Natural killer cell treated with Interleukin-12 subunit alpha and Interleukin-12 subunit beta and Interleukin-15 and Interleukin-18, amount 100 ng/mL, for 72 hours (primary cell): ENCODE measurements around the gene ATOSB. TPM values are rescaled to one million over a fixed set of nuclear protein-coding genes. Genes with fewer than 3 reads are reported as not detected.

Source experiments
- ATAC-seq, 2 donors: fragments of 150-1000 bp; cut with Tn5 transposase in 1 of 2; sonication (Bioruptor Pico), chemical (Tn5 transposase) in 1 of 2; 2 replicates each; pipeline ENCODE4 v1.10.0; 2021
- DNase-seq: peaks from one replicate; pipeline ENCODE4 v3.0.0; 2022; ENCODE audit warnings: low spot score
- H3K27ac Mint-ChIP-seq, 2 donors: 1 replicate in 1 of 2; 2 replicates in 1 of 2; pipeline ENCODE4 v1.8.0; 2022; ENCODE audit warnings: mixed read lengths in 2 of 2, mild to moderate bottlenecking in 1 of 2, moderate library complexity in 1 of 2
- H3K27me3 Mint-ChIP-seq, 2 donors: 1 replicate in 1 of 2; 2 replicates in 1 of 2; pipeline ENCODE4 v1.8.0; 2022; ENCODE audit warnings: mixed read lengths in 2 of 2
- H3K36me3 Mint-ChIP-seq: one replicate; pipeline ENCODE4 v1.8.0; 2022; ENCODE audit warnings: mixed read lengths
- H3K4me1 Mint-ChIP-seq, 2 donors: 1 replicate in 1 of 2; 2 replicates in 1 of 2; pipeline ENCODE4 v1.8.0; 2022; ENCODE audit warnings: low read depth in 2 of 2, mixed read lengths in 2 of 2, mild to moderate bottlenecking in 1 of 2
- H3K4me3 Mint-ChIP-seq: one replicate; pipeline ENCODE4 v1.8.0; 2022; ENCODE audit warnings: mixed read lengths
- H3K9me3 Mint-ChIP-seq: 2 replicates; pipeline ENCODE4 v1.8.0; 2022; ENCODE audit warnings: mixed read lengths
- total RNA-seq, 2 donors: library from RNA; stranded (reverse); gene quantifications; one replicate each; pipeline ENCODE4 v1.2.3, GENCODE V29; 2022

ATOSB gene
- total RNA-seq, 2 donors from 2014 or later, result 13.1 to 19.6 TPM

DNA sequence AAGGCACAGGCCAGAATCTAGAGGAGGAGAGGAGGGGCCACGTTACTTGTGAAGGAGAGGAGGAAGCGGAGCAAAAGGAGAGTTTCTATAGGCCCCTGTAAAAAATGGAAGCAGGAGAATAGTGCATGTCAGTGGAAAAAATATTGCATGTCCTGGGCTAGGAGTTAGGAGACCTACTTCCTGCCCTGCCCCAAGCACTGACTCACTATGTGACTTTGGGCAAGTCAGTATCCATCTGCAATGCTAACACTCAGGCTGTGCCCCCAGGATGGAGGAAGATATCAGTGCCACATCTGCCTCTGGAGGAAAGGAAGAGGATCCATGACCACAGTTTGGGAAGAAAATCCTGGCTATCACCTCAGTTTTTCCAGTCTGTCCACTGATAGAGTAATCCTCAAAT, 26.2 kb downstream of the ATOSB start:
- no peak overlapping the region for H3K4me3 Mint-ChIP-seq
- H3K27me3 Mint-ChIP-seq, result no peaks in the 10 kb centered on the region

DNA sequence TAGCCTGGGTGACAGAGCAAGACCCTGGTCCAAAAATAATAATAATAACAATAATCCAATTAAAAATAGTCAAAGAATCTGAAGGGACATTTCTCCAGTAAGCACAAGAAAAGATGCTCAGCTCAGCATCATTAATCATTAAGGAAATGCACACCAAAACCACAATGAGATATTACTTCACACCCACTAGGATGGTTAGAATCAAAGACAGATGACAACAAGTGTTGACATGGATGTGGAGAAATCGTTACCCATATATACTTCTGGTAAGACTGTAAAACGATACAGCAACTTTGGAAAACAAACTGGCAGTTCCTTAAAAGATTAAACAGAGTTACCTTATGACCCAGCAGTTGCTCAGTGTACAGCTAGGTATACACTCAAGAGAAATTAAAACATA, 30.6 kb downstream of the ATOSB start:
- Mint-ChIP-seq H3K4me1 (peaks cover 8 to 9% of the 10 kb centered on the region in 2 donors), H3K4me3 (no peak overlapping the region), H3K36me3 (peaks cover 12% of the 10 kb centered on the region), H3K27ac (no peak overlapping the region), H3K27me3 (no peaks in the 10 kb centered on the region), H3K9me3 (no peaks in the 10 kb centered on the region)
- DNase-seq, result no peak
- peak; percentile 57 to 66 for ATAC-seq

More for the DNA sequence above, 26.2 kb downstream of the ATOSB start:
- DNase-seq (no peak), ATAC-seq (no peak)
- peaks cover 19% of the 10 kb centered on the region for H3K36me3 Mint-ChIP-seq
- no peak overlapping the region for H3K27ac Mint-ChIP-seq
- peaks cover 8 to 14% of the 10 kb centered on the region in 2 donors for H3K4me1 Mint-ChIP-seq
- H3K9me3 Mint-ChIP-seq, result no peaks in the 10 kb centered on the region

DNA sequence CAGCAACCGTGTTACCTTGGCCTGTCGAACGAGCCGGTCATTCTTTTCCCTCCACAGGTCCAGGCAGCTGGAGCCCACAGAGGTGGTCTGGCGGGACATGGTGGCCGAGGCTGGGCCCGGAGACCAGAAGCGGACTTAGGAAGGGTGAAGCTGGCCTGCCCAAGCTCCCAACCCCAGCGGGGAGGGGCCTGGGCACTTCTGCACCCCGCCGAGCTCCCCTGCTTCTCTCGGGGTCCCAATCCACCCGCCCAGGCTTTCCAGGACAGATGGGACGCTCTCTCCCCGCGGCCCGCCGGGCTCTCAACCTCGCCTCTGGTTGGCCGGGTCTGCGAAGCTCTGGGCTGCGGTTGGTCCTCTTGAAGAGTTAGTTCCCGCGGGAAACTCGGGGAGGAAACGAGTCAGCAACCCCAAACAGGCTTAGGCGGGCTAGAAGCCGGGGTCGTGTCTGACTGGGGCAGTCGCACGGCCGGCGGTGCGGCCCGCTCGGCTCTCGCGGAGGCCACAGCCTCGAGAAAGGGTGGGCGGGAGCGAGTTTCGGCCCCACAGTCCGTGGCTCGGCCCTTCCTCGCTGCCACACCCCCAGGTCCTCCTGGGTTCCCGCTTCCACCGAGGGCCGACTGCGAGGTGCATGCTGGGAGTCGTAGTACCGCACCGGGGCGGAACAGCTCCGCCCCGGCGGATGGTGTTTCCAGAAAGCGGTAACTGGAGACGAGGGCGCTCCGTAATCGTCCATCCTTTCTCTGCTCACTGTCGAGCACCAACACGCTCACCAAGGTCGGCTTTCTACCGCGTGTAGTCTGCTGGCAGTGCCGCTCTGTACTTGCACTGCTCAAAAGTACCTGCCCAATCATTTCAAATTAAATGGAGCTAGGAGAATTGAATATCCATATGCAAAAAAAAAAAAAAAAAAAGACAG, 36.0 kb downstream of the ATOSB start, which contains the start of gene FANCG:
Gene FANCG (minus strand): TSS at position 517 of the 916 bp plus-strand sequence. CDS start 418 bp downstream, at position 99.
- no peaks in the 10 kb centered on the region for H3K27me3 Mint-ChIP-seq
- H3K4me1 Mint-ChIP-seq, result peaks cover 30 to 32% of the 10 kb centered on the region in 2 donors
- peaks cover 10% of the 10 kb centered on the region for H3K36me3 Mint-ChIP-seq
- peak within 1 kb of the TSS; percentile 99 for H3K4me3 Mint-ChIP-seq
- ATAC-seq (peak; percentile 95 to 98), DNase-seq (peak; percentile 94)
- H3K27ac Mint-ChIP-seq, result peak within 1 kb of the TSS; percentile 96 to 97
- no peaks in the 10 kb centered on the region for H3K9me3 Mint-ChIP-seq

DNA sequence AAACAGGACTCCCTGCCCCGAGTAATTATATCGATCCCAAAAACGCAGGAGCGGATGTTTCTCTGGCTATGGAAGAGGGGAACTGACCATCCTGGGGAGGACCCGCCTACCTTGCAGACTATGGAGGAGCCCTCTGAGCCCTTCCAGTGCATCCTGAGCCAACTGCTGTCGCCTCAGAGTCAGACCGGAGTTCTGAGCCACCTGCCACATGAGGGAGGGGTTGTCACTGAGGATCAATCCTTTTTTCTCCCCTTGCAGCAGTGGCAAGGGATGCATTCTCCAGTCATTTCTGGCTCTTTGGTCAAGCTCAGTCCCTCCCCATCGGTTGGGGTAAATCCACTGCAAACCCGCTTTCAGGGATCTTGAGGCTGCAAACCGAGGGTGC, 36.6 kb downstream of the ATOSB start:
- peak overlapping the region; percentile 99 for H3K4me3 Mint-ChIP-seq
- no peak for ATAC-seq
- peak overlapping the region; percentile 96 to 97 for H3K27ac Mint-ChIP-seq
- H3K36me3 Mint-ChIP-seq, result peaks cover 10% of the 10 kb centered on the region
- H3K27me3 Mint-ChIP-seq, result no peaks in the 10 kb centered on the region
- peaks cover 32 to 33% of the 10 kb centered on the region in 2 donors for H3K4me1 Mint-ChIP-seq
- H3K9me3 Mint-ChIP-seq, result no peaks in the 10 kb centered on the region
- DNase-seq, result no peak

DNA sequence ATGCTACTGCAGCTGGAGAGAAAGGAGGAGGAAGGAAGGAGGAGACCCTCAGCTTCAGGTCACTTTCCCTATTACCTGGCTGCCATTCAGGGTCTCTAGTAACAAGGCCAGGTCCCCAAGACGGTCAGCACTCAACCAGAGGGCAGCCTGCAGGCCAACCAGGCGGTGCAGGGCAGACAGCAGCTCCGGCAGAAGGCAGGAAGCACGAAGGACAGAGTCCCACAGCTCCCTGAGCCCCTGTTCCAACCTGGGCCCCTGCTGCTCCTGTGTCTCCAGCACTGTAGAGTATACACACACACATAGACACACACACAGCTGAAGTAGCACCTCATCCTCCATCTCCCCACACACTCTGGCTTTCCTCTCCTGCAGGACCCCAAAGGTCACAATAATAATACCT, 37.6 kb downstream of the ATOSB start:
- Mint-ChIP-seq H3K4me3 (peak overlapping the region; percentile 99), H3K27ac (peak overlapping the region; percentile 96 to 97), H3K4me1 (peaks cover 40 to 42% of the 10 kb centered on the region in 2 donors), H3K36me3 (peaks cover 15% of the 10 kb centered on the region), H3K27me3 (no peaks in the 10 kb centered on the region), H3K9me3 (no peaks in the 10 kb centered on the region)
- DNase-seq (no peak), ATAC-seq (no peak)

DNA sequence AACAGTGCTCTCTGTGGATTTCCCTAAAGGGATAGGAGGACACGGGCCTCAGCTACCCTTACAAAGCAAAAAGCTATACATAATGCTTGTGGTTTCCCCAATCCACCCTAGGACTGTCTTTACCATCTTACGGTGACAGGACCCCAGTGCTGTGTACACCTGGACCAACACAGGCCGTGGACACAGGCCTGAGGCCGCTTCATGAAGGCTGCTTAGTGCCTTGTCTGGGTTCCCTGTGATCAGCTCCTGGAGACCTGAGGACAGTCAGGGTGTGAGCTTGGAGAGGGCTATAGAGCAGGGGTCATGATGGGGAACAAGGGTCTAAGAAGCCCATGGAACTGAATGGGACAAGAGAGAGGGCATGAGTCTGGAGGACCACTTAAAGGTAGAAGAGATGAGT, 38.8 kb downstream of the ATOSB start:
- peaks cover 15% of the 10 kb centered on the region for H3K36me3 Mint-ChIP-seq
- peak overlapping the region; percentile 99 for H3K4me3 Mint-ChIP-seq
- ATAC-seq (no peak), DNase-seq (no peak)
- peaks cover 45 to 47% of the 10 kb centered on the region in 2 donors for H3K4me1 Mint-ChIP-seq
- no peak overlapping the region for H3K27ac Mint-ChIP-seq
- no peaks in the 10 kb centered on the region for H3K9me3 Mint-ChIP-seq
- no peaks in the 10 kb centered on the region for H3K27me3 Mint-ChIP-seq

DNA sequence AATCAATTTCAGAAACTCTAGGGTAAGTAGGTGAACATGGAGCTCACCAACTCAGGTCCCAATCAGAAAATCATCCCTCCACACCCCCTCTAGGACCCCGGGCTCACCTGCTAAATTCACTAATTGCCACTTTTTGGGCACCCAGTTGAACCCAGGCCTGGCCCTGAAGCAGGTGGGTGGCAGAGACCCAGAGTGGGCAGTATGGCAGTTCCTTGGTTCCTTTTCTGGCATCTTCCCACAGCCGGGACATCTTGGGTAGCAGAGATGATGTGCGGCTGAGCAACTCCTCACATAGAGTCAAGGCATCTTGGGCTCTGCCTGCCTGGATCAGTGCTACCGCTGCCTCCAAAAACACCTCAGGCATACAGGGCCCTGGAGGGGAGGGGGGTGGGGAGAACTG, 40.3 kb downstream of the ATOSB start:
- no peak for ATAC-seq
- Mint-ChIP-seq H3K27ac (no peak overlapping the region), H3K9me3 (no peaks in the 10 kb centered on the region), H3K27me3 (no peaks in the 10 kb centered on the region), H3K36me3 (peaks cover 27% of the 10 kb centered on the region), H3K4me3 (no peak overlapping the region), H3K4me1 (peaks cover 52 to 54% of the 10 kb centered on the region in 2 donors)
- no peak for DNase-seq

DNA sequence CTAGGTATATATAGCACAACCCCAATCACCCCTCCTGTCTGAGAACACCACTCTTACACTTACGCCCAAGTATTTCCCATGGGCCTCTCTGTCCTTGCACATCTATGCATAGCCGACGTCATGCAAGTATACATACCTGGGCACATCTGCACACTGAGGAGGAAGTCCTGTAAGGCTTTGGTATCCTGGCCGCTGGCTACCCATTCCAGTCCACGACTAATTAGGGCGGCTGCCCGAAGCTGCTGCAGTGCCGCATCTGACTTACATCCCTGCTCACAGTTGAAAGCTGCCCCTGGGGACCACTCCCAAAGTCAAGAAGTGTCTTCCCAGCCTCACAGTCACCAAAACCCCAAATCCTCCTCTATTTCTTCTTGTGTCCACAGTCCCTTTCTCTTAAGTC, 40.9 kb downstream of the ATOSB start:
- Mint-ChIP-seq H3K36me3 (peaks cover 31% of the 10 kb centered on the region), H3K27me3 (no peaks in the 10 kb centered on the region), H3K4me1 (peaks cover 52 to 55% of the 10 kb centered on the region in 2 donors), H3K4me3 (no peak overlapping the region), H3K9me3 (no peaks in the 10 kb centered on the region), H3K27ac (no peak overlapping the region)
- ATAC-seq (no peak), DNase-seq (no peak)

DNA sequence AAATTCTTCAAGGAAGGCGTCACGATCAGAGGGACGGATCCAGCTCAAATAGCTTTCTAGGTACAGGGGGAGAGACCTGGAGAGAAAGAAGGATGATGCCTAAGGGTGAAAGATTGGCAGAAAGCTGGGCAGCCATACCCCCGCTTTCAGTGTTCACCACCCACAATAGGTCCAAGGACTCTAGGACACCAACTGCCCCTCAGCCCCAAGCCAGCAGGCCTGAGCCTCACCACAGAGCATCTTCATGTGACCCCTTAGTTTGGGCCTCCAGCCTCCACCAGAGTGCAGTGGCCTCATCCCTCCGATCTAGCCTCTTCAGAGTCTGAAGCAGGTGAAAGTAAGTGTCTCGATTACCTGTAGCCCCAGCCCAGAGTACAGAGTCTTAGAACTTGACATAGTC, 41.5 kb downstream of the ATOSB start:
- Mint-ChIP-seq H3K4me1 (peaks cover 53 to 60% of the 10 kb centered on the region in 2 donors), H3K9me3 (no peaks in the 10 kb centered on the region), H3K27me3 (no peaks in the 10 kb centered on the region), H3K36me3 (peaks cover 31% of the 10 kb centered on the region), H3K27ac (peak overlapping the region in 1 of 2 donors; percentile 96), H3K4me3 (peak overlapping the region; percentile 94)
- DNase-seq (no peak), ATAC-seq (no peak)

DNA sequence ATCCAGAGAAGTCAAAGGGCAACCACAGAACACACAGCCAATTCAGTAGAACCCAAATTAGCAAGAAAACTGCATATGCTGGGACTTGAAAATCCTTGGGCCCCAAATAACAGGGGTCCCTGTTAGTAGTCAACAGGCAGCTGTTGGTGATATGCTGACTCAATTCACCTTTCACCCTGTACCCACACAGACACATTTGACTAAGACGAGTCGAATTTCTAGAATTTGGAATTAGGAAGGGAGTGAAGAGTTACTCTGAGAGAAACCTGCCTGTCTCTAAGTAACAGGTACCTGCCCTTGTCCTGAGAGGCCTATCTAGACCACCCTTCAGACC, 42.4 kb downstream of the ATOSB start:
- no peaks in the 10 kb centered on the region for H3K27me3 Mint-ChIP-seq
- no peaks in the 10 kb centered on the region for H3K9me3 Mint-ChIP-seq
- H3K36me3 Mint-ChIP-seq, result peaks cover 30% of the 10 kb centered on the region
- peak overlapping the region; percentile 91 to 96 for H3K27ac Mint-ChIP-seq
- H3K4me3 Mint-ChIP-seq, result peak overlapping the region; percentile 94
- peaks cover 54 to 60% of the 10 kb centered on the region in 2 donors for H3K4me1 Mint-ChIP-seq
- ATAC-seq, result peak in 1 of 2 donors; percentile 14
- DNase-seq, result no peak

DNA sequence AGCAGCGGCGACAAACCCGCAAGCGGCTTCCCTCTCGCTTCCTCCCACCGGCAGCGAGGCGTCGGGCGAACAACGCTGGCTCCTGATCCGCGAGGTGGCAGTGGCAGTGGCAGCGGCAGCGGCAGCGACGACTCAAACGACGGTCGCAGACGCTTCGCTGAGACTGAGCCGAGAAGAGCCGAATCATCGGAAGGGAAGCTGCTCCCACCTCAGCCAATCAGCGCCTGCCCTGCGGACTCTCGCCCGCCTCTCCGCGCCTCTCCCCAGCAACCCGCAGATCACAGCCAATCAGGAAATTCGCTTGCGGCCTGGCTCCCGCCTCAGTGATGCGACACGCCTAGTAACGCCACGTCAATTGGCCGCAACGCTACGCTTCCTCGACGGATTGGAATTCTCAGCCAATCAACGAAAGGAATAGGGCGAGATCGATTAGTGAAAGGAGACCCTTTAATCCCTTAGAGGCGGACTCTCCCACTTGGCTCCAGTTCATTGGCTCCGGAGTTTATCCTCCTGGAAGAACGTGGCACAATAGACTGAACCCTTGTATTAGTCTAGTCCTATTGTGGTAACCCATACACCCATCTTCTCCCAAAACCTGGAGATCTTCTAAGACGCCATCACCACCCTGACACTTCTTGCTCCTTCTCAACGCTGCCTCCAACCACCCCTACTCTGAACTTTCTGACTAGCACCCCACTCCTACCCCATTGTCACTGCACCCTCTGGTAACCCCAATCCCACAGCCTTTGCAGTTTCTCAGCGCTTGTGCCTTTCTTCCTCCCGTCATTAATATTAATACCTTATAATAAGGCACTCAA, 43.0 kb downstream of the ATOSB start, which contains the start of gene VCP:
Gene VCP (minus strand): TSS at position 165 of the 818 bp plus-strand sequence. CDS start 272 bp downstream, outside the sequence.
- peak; percentile 93 to 95 for ATAC-seq
- no peaks in the 10 kb centered on the region for H3K9me3 Mint-ChIP-seq
- peak within 1 kb of the TSS; percentile 93 to 96 for H3K27ac Mint-ChIP-seq
- peak; percentile 98 for DNase-seq
- H3K27me3 Mint-ChIP-seq, result no peaks in the 10 kb centered on the region
- peaks cover 35% of the 10 kb centered on the region for H3K36me3 Mint-ChIP-seq
- H3K4me3 Mint-ChIP-seq, result peak within 1 kb of the TSS; percentile 94
- peaks cover 54 to 60% of the 10 kb centered on the region in 2 donors for H3K4me1 Mint-ChIP-seq

DNA sequence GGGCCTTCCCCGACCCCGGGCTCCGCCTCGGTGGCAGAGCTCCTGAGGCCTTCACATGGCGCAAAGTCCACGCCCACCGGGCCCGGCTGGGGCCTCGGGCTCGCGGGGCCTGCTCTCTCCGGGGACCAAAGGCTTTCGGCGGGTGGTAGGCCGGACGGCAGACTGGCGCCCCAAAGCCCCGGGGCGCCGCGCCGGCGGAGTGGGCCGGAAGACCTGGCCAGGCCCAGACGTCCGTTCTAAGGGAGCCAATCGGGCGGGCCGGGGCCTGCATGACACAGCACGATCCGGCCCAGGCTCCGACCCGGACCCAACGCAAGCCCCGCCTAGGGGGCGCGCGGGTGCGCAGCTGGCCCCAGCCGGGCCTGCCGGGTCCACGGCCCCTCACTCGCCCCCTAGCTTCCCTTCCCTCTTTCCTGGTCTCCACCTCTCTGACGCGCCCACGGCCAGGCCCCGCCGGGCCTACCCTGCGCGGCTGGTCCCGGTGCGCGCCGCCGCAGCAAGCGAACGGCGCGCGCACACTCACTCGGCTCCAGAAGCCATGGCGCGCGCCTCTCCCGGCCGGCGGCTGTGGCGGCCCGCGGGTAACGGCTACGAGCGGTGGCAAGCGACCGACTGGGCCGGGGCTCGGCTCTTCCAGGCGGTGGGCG, 43.7 kb downstream of the ATOSB start:
- Mint-ChIP-seq H3K27me3 (no peaks in the 10 kb centered on the region), H3K36me3 (peaks cover 40% of the 10 kb centered on the region), H3K9me3 (no peaks in the 10 kb centered on the region), H3K27ac (peak overlapping the region; percentile 93 to 96), H3K4me1 (peaks cover 55 to 59% of the 10 kb centered on the region in 2 donors), H3K4me3 (peak overlapping the region; percentile 94)
- peak; percentile 87 for DNase-seq
- ATAC-seq, result peak; percentile 84 to 86
